ENCODE measurements around the gene CTAGE8.
"Not testable (repeated sequence)": the region's sequence is repeated elsewhere in the genome, so short reads cannot be mapped to it uniquely, and the experiment has no call there.

GRCh38 chr7:144291607-144292006, 22.5 kb upstream of the CTAGE8 start:
- TF ChIP-seq CTCF, EZH2 (IDR thresholded peaks at IDR 0.05): not testable (repeated sequence)

All from neural progenitor cell (in vitro differentiated cells).